ENCODE measurements around the gene THEMIS. TPM values are rescaled to one million over a fixed set of nuclear protein-coding genes. Genes with fewer than 3 reads are reported as not detected.

THEMIS gene
- total RNA-seq, 1 experiment from 2014 or later, result not detected

- no peak for ATAC-seq
- ChIA-PET POLR2A (no interaction called here), CTCF (no interaction called here)
- no peak for DNase-seq (ENCODE audit: low spot score)
- TF ChIP-seq ZNF532 (CRISPR knock-in tag; IDR thresholded peaks at IDR 0.05; ENCODE audit: borderline replicate concordance) (no peak), AR (CRISPR knock-in tag; IDR thresholded peaks at IDR 0.05) (no peak), STAT6 (CRISPR knock-in tag; conservative IDR thresholded peaks at IDR 0.05; ENCODE audit: low read depth) (no peak), TCF7 (CRISPR knock-in tag; IDR thresholded peaks at IDR 0.05; ENCODE audit: low read depth) (no peak), ZNF263 (CRISPR knock-in tag; IDR thresholded peaks at IDR 0.05; ENCODE audit: low read depth) (no peak), NR1H2 (CRISPR knock-in tag; IDR thresholded peaks at IDR 0.05) (no peak), ZNF416 (CRISPR knock-in tag; IDR thresholded peaks at IDR 0.05) (no peak), GABPB1 (CRISPR knock-in tag; IDR thresholded peaks at IDR 0.05) (no peak), ZNF232 (CRISPR knock-in tag; IDR thresholded peaks at IDR 0.05) (no peak)
- TF ChIP-seq, protein P1, sequence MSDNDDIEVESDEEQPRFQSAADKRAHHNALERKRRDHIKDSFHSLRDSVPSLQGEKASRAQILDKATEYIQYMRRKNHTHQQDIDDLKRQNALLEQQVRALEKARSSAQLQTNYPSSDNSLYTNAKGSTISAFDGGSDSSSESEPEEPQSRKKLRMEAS (CRISPR knock-in tag; IDR thresholded peaks at IDR 0.05), result no peak
- TF ChIP-seq, protein P2, sequence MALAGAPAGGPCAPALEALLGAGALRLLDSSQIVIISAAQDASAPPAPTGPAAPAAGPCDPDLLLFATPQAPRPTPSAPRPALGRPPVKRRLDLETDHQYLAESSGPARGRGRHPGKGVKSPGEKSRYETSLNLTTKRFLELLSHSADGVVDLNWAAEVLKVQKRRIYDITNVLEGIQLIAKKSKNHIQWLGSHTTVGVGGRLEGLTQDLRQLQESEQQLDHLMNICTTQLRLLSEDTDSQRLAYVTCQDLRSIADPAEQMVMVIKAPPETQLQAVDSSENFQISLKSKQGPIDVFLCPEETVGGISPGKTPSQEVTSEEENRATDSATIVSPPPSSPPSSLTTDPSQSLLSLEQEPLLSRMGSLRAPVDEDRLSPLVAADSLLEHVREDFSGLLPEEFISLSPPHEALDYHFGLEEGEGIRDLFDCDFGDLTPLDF (CRISPR knock-in tag; IDR thresholded peaks at IDR 0.05), result no peak
- TF ChIP-seq, protein P3, sequence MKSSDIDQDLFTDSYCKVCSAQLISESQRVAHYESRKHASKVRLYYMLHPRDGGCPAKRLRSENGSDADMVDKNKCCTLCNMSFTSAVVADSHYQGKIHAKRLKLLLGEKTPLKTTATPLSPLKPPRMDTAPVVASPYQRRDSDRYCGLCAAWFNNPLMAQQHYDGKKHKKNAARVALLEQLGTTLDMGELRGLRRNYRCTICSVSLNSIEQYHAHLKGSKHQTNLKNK (CRISPR knock-in tag; IDR thresholded peaks at IDR 0.05), result no peak
- TF ChIP-seq, protein P4, sequence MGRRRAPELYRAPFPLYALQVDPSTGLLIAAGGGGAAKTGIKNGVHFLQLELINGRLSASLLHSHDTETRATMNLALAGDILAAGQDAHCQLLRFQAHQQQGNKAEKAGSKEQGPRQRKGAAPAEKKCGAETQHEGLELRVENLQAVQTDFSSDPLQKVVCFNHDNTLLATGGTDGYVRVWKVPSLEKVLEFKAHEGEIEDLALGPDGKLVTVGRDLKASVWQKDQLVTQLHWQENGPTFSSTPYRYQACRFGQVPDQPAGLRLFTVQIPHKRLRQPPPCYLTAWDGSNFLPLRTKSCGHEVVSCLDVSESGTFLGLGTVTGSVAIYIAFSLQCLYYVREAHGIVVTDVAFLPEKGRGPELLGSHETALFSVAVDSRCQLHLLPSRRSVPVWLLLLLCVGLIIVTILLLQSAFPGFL (CRISPR knock-in tag; IDR thresholded peaks at IDR 0.05; ENCODE audit: borderline replicate concordance), result no peak
- TF ChIP-seq, protein P5, sequence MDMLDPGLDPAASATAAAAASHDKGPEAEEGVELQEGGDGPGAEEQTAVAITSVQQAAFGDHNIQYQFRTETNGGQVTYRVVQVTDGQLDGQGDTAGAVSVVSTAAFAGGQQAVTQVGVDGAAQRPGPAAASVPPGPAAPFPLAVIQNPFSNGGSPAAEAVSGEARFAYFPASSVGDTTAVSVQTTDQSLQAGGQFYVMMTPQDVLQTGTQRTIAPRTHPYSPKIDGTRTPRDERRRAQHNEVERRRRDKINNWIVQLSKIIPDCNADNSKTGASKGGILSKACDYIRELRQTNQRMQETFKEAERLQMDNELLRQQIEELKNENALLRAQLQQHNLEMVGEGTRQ (CRISPR knock-in tag; IDR thresholded peaks at IDR 0.05), result no peak
- Mint-ChIP-seq H3K27ac (no peak overlapping the region), H3K9me3 (no peaks in the 10 kb centered on the region), H3K36me3 (no peaks in the 10 kb centered on the region), H3K27me3 (ENCODE audit: low read depth) (no peaks in the 10 kb centered on the region), H3K4me1 (peaks cover 9% of the 10 kb centered on the region), H3K4me3 (no peak overlapping the region)
Measured at GRCh38 chr6:127821431-127821830, 79.4 kb downstream of the THEMIS start.
